ENCODE results near the gene GMDS.

- TF ChIP-seq CTCF (conservative IDR thresholded peaks at IDR 0.05; ENCODE audit: low read depth in 2 of 2): no peak
- no peak for TF ChIP-seq REST (IDR thresholded peaks at IDR 0.05; ENCODE audit: unreplicated experiment)
- TF ChIP-seq JUNB (IDR thresholded peaks at IDR 0.05; ENCODE audit: unreplicated experiment): no peak
- no peak for TF ChIP-seq CREB1 (CRISPR knock-in tag; IDR thresholded peaks at IDR 0.05; ENCODE audit: low read depth)
- TF ChIP-seq EZH2 (IDR thresholded peaks at IDR 0.05; ENCODE audit: low read depth, unreplicated experiment): no peak
- TF ChIP-seq POLR2AphosphoS5 (IDR thresholded peaks at IDR 0.05; ENCODE audit: low read depth): no peak
- TF ChIP-seq EZH2phosphoT487 (IDR thresholded peaks at IDR 0.05; ENCODE audit: unreplicated experiment): no peak
- TF ChIP-seq STAT1 (IDR thresholded peaks at IDR 0.05; ENCODE audit: unreplicated experiment): no peak
- no peak for TF ChIP-seq ZNF331 (CRISPR knock-in tag; IDR thresholded peaks at IDR 0.05; ENCODE audit: low read depth)
- no peak for TF ChIP-seq NANOG (IDR thresholded peaks at IDR 0.05; ENCODE audit: borderline replicate concordance)
- TF ChIP-seq ZNF114 (CRISPR knock-in tag; IDR thresholded peaks at IDR 0.05): no peak
Measured at GRCh38 chr6:1724616-1725015, 520.8 kb downstream of the GMDS start.
